G401 (cell line): ENCODE data around the gene RHBDL2. TPM values are rescaled to one million over a fixed set of nuclear protein-coding genes. Genes with fewer than 3 reads are reported as not detected.
"Not testable (repeated sequence)": the region's sequence is repeated elsewhere in the genome, so short reads cannot be mapped to it uniquely, and the experiment has no call there.

Experiments used
- DNase-seq: peaks from one replicate; pipeline ENCODE4 v3.0.0-alpha.2; 2015; ENCODE audit warnings: low spot score
- in situ Hi-C: cut with HindIII; loops from 2 replicates; pipeline ENCODE4 v1.10.0; 2016; ENCODE audit warnings: low sequenced_read_pairs, mixed read lengths
- total RNA-seq: library from RNA; depleted of rRNA; stranded (reverse); fragments of >200 nt; shearing (Covaris generic); gene quantifications from 2 replicates; pipeline ENCODE4 v1.2.3, GENCODE V29; 2014; rRNA removed

The RHBDL2 gene
- total RNA-seq, 1 experiment from 2014 or later: 4.5 TPM

DNA sequence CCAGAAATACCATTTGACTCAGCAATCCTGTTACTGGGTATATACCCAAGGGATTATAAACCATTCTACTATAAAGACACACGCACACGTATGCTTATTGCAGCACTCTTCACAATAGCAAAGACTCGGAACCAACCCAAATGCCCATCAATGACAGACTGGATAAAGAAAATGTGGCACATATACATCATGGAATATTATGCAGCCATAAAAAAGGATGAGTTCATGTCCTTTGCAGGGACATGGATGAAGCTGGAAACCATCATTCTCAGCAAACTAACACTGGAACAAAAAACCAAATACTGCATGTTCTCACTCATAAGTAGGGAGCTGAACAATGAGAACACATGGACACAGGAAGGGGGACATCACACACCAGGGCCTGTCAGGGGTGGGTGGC, 96.5 kb downstream of the RHBDL2 start:
- DNase-seq, in situ Hi-C loops: not testable (repeated sequence)

DNA sequence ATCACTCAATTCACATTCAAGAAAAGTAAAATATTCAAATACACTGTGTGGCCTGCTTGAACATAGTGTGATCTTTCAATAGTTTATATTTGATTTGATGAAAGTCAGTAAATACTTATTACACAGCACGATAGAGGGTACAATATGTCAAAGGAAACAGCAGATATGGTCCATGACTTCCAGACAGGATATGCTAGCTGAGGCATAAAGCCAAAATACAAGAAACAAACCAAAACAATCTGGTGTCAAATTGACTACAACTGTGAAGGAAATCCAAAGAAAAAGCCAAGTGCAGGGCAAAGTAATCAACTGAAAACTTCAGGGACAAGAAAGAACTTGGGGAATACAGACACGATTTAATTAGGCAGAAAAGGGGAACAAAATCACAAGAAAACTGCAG, 101.3 kb downstream of the RHBDL2 start:
- in situ Hi-C loops: no loop called here
- no peak for DNase-seq

DNA sequence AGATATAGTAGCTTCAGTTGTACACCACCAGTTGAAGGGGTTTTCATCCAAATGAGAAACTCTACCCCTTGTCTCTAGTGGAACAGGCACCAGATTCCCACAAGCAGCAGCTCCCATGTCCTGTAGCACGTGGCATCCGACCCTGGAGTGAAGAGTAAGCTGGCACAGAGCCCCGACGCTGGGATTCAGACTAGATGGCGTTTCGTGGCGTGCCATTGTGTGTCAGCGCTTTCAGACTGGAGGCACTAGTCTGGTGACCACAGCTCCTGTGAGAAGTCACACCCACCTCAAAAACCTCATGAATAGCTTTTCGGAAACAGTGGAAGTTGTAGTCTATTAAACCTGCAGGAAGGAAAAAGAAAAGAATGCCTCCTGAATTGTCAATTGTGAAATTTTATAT, 102.3 kb downstream of the RHBDL2 start:
- in situ Hi-C loops: no loop called here
- DNase-seq: no peak

DNA sequence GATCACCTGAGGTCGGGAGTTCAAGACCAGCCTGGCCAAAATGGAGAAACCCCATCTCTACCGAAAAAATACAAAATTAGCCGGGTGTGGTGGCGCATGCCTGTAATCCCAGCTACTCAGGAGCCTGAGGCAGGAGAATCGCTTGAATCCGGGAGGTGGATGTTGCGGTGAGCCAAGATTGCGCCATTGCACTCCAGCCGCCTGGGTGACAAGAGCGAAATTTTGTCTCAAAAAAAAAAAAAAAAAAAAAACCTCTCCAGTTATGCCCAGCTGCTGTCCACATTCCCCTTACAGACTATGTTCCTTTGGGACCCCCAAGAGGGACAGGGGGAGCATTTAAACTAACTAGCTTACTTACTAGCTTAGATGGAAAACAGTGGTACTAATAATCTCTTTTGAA, 105.3 kb downstream of the RHBDL2 start:
- in situ Hi-C loops, DNase-seq: not testable (repeated sequence)

Other genes with a start within 250 kb of the RHBDL2 start
- 22.2 and 29.8 TPM in 2 replicates for gene RRAGC, start 82.1 kb downstream of the RHBDL2 start, total RNA-seq
- gene MYCBP, start 68.5 kb downstream of the RHBDL2 start, total RNA-seq: 34.3 and 48.0 TPM in 2 replicates
- not detected in 2 replicates for gene GJA9, start 60.2 kb downstream of the RHBDL2 start, total RNA-seq
- 76.7 and 107 TPM in 2 replicates for gene AKIRIN1, start 49.4 kb upstream of the RHBDL2 start, total RNA-seq
- 764 and 816 TPM in 2 replicates for gene NDUFS5, start 84.5 kb upstream of the RHBDL2 start, total RNA-seq